HEK293 (cell line): ENCODE measurements around the gene GAS7.
A peak's percentile ranks its signal among the peaks of the same experiment; 100 is the strongest.

Experiments used
- CTCF ChIA-PET: fragments of 350-600 bp; formaldehyde crosslinking; extraction: SDS; loops from one replicate; lab custom pipeline; 2021; ENCODE audit warnings: antibody characterized with exemption; lab: Yijun Ruan, JAX
- POLR2A ChIA-PET: fragments of 300-600 bp; formaldehyde crosslinking; extraction: SDS; loops from one replicate; lab custom pipeline; 2020; ENCODE audit warnings: antibody characterized with exemption, inconsistent platforms; lab: Yijun Ruan, JAX
- H3K27ac ChIP-seq: fragments of 200-500 bp; sonication (Bioruptor generic); 2 replicates; pipeline ENCODE4 v1.5.1; 2014; ENCODE audit warnings: low read depth, low read length, control low read depth, inconsistent platforms; ENCODE audit errors: extremely low read depth
- H3K36me3 ChIP-seq, 2 experiments: fragments of 200-500 bp in 1 of 2; sonication (Bioruptor generic) in 1 of 2; 1 replicate in 1 of 2; 2 replicates in 1 of 2; pipeline ENCODE4 v1.5.1; 2014 to 2017; ENCODE audit warnings: inconsistent platforms in 2 of 2, low read length in 2 of 2; ENCODE audit not compliant: control insufficient read depth in 2 of 2, insufficient read depth in 1 of 2
- H3K4me1 ChIP-seq: fragments of 200-500 bp; sonication (Bioruptor generic); 2 replicates; pipeline ENCODE4 v1.5.1; 2014; ENCODE audit warnings: mild to moderate bottlenecking, low read length, inconsistent platforms; ENCODE audit not compliant: control insufficient read depth, insufficient read depth
- H3K4me3 ChIP-seq: 2 replicates; pipeline ENCODE4 v1.5.1; 2011; ENCODE audit warnings: low read depth, mild to moderate bottlenecking, control low read depth, low read length, moderate library complexity
- H3K9me3 ChIP-seq: fragments of 200-500 bp; sonication (Bioruptor generic); 2 replicates; pipeline ENCODE4 v1.5.1; 2014; ENCODE audit warnings: low read depth, low read length, inconsistent platforms; ENCODE audit not compliant: control insufficient read depth, insufficient read depth
- FEZF1 ChIP-seq: fragments of 450-650 bp; formaldehyde crosslinking; IDR thresholded peaks from 2 replicates; pipeline ENCODE4 v1.5.1; 2016; ENCODE audit warnings: missing biosample characterization, missing genetic modification characterization
- KLF1 ChIP-seq: fragments of 450-650 bp; formaldehyde crosslinking; IDR thresholded peaks from 2 replicates; pipeline ENCODE4 v1.5.1; 2016; ENCODE audit warnings: missing biosample characterization, missing genetic modification characterization
- KLF10 ChIP-seq: fragments of 450-650 bp; IDR thresholded peaks from 2 replicates; pipeline ENCODE4 v1.5.1; 2018; ENCODE audit warnings: missing biosample characterization, mild to moderate bottlenecking, missing genetic modification characterization
- KLF9 ChIP-seq: fragments of 450-650 bp; formaldehyde crosslinking; IDR thresholded peaks from 2 replicates; pipeline ENCODE4 v1.5.1; 2016; ENCODE audit warnings: missing biosample characterization, missing genetic modification characterization, low read depth
- OSR2 ChIP-seq: fragments of 450-650 bp; formaldehyde crosslinking; IDR thresholded peaks from 2 replicates; pipeline ENCODE4 v1.5.1; 2016; ENCODE audit warnings: missing biosample characterization, missing genetic modification characterization
- SCRT1 ChIP-seq: fragments of 450-650 bp; formaldehyde crosslinking; IDR thresholded peaks from 2 replicates; pipeline ENCODE4 v1.5.1; 2016; ENCODE audit warnings: missing biosample characterization, missing genetic modification characterization, borderline replicate concordance
- TRIM28 ChIP-seq: IDR thresholded peaks from 2 replicates; pipeline ENCODE4 v1.6.1; 2011; ENCODE audit warnings: low read length, control low read depth, borderline replicate concordance
- YY1 ChIP-seq: fragments of 450-650 bp; formaldehyde crosslinking; IDR thresholded peaks from 2 replicates; pipeline ENCODE4 v1.5.1; 2018; ENCODE audit warnings: missing biosample characterization, missing genetic modification characterization
- ZBTB17 ChIP-seq: fragments of 450-650 bp; formaldehyde crosslinking; IDR thresholded peaks from 2 replicates; pipeline ENCODE4 v1.5.1; 2016; ENCODE audit warnings: missing biosample characterization, missing genetic modification characterization
- ZBTB20 ChIP-seq: fragments of 450-650 bp; formaldehyde crosslinking; IDR thresholded peaks from 2 replicates; pipeline ENCODE4 v1.5.1; 2016; ENCODE audit warnings: missing biosample characterization, missing genetic modification characterization
- ZFHX2 ChIP-seq: fragments of 450-650 bp; formaldehyde crosslinking; conservative IDR thresholded peaks from 2 replicates; pipeline ENCODE4 v1.5.1; 2016; ENCODE audit warnings: missing biosample characterization, missing genetic modification characterization
- ZIC2 ChIP-seq: fragments of 450-650 bp; formaldehyde crosslinking; IDR thresholded peaks from 2 replicates; pipeline ENCODE4 v1.5.1; 2016; ENCODE audit warnings: missing biosample characterization, missing genetic modification characterization
- ZNF146 ChIP-seq: fragments of 450-650 bp; formaldehyde crosslinking; IDR thresholded peaks from 2 replicates; pipeline ENCODE4 v1.5.1; 2016; ENCODE audit warnings: missing biosample characterization, missing genetic modification characterization
- ZNF341 ChIP-seq: fragments of 450-650 bp; formaldehyde crosslinking; IDR thresholded peaks from 2 replicates; pipeline ENCODE4; 2016; ENCODE audit warnings: low read depth, missing biosample characterization, missing genetic modification characterization
- ZNF366 ChIP-seq: fragments of 450-650 bp; formaldehyde crosslinking; conservative IDR thresholded peaks from 2 replicates; pipeline ENCODE4 v1.5.1; 2016; ENCODE audit warnings: missing biosample characterization, missing genetic modification characterization
- ZNF48 ChIP-seq: fragments of 450-650 bp; formaldehyde crosslinking; IDR thresholded peaks from 2 replicates; pipeline ENCODE4 v1.5.1; 2016; ENCODE audit warnings: missing biosample characterization, missing genetic modification characterization
- ZNF513 ChIP-seq: fragments of 450-650 bp; IDR thresholded peaks from 2 replicates; pipeline ENCODE4 v1.5.1; 2018; ENCODE audit warnings: missing biosample characterization, missing genetic modification characterization
- ZNF521 ChIP-seq: fragments of 450-650 bp; formaldehyde crosslinking; IDR thresholded peaks from 2 replicates; pipeline ENCODE4 v1.5.1; 2017; ENCODE audit warnings: missing biosample characterization, mild to moderate bottlenecking, missing genetic modification characterization
- ZNF658 ChIP-seq: fragments of 450-650 bp; formaldehyde crosslinking; IDR thresholded peaks from 2 replicates; pipeline ENCODE4; 2016; ENCODE audit warnings: missing biosample characterization, missing genetic modification characterization
- ZNF670 ChIP-seq: fragments of 450-650 bp; formaldehyde crosslinking; IDR thresholded peaks from 2 replicates; pipeline ENCODE4 v1.5.1; 2016; ENCODE audit warnings: missing biosample characterization, missing genetic modification characterization, low read depth
- ZNF792 ChIP-seq: fragments of 450-650 bp; formaldehyde crosslinking; IDR thresholded peaks from 2 replicates; pipeline ENCODE4 v1.5.1; 2016; ENCODE audit warnings: missing biosample characterization, missing genetic modification characterization
- TF ChIP-seq, protein P1 (sequence below): fragments of 450-650 bp; formaldehyde crosslinking; IDR thresholded peaks from 2 replicates; pipeline ENCODE4 v1.5.1; 2016; ENCODE audit warnings: missing biosample characterization, missing genetic modification characterization
- TF ChIP-seq, protein P2 (sequence below): fragments of 450-650 bp; formaldehyde crosslinking; IDR thresholded peaks from 2 replicates; pipeline ENCODE4 v1.5.1; 2016; ENCODE audit warnings: missing biosample characterization, missing genetic modification characterization, borderline replicate concordance
- TF ChIP-seq, protein P3 (sequence below): IDR thresholded peaks from 2 replicates; pipeline ENCODE4 v1.6.1; 2011; ENCODE audit warnings: mild to moderate bottlenecking, low read depth, low read length, borderline replicate concordance
- TF ChIP-seq, protein P4 (sequence below): fragments of 450-650 bp; formaldehyde crosslinking; IDR thresholded peaks from 2 replicates; pipeline ENCODE4 v1.5.1; 2016; ENCODE audit warnings: missing biosample characterization, missing genetic modification characterization

The GAS7 gene

DNA sequence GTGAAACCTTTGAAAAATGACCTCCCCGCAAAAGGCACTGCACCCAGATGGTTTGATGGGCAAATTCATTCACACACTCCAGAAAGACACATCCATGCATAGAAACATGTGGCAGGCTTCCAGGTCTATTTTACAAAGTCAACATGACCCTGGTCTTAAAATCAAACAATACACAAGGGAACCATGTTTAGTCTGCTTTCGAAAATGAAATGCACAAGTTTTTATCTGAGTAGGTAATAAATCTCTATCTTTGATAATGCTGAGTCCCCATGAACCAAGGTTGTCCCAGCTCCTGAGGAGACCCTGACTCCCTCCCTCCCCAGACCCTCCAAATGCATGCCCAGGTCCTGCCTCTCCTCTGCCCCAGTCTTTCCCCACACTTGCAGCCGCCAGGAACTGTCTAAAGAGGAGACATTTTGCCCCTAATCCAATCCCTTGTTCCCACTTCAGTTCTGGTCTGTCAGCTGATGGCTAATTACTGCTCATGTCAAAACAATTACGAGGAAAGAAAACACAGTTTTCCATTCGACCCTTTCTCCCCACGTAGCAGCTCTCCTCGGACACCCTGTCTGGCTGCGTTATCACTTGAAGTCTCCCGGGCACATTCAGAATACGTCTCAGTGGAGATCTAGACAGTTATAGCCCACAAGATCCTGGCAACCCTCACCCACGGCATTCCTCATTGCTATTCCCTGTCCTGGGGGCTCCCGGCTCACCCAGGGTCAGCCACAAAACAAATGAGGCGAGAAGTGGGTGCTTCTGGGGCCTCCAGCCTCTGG, 224.5 kb downstream of the GAS7 start (continued):
- TF ChIP-seq, protein P1, sequence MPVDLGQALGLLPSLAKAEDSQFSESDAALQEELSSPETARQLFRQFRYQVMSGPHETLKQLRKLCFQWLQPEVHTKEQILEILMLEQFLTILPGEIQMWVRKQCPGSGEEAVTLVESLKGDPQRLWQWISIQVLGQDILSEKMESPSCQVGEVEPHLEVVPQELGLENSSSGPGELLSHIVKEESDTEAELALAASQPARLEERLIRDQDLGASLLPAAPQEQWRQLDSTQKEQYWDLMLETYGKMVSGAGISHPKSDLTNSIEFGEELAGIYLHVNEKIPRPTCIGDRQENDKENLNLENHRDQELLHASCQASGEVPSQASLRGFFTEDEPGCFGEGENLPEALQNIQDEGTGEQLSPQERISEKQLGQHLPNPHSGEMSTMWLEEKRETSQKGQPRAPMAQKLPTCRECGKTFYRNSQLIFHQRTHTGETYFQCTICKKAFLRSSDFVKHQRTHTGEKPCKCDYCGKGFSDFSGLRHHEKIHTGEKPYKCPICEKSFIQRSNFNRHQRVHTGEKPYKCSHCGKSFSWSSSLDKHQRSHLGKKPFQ (tag by site-specific recombination), result no peak
- peak; percentile 87 for TF ChIP-seq FEZF1 (tag by site-specific recombination)
- TF ChIP-seq, protein P2, sequence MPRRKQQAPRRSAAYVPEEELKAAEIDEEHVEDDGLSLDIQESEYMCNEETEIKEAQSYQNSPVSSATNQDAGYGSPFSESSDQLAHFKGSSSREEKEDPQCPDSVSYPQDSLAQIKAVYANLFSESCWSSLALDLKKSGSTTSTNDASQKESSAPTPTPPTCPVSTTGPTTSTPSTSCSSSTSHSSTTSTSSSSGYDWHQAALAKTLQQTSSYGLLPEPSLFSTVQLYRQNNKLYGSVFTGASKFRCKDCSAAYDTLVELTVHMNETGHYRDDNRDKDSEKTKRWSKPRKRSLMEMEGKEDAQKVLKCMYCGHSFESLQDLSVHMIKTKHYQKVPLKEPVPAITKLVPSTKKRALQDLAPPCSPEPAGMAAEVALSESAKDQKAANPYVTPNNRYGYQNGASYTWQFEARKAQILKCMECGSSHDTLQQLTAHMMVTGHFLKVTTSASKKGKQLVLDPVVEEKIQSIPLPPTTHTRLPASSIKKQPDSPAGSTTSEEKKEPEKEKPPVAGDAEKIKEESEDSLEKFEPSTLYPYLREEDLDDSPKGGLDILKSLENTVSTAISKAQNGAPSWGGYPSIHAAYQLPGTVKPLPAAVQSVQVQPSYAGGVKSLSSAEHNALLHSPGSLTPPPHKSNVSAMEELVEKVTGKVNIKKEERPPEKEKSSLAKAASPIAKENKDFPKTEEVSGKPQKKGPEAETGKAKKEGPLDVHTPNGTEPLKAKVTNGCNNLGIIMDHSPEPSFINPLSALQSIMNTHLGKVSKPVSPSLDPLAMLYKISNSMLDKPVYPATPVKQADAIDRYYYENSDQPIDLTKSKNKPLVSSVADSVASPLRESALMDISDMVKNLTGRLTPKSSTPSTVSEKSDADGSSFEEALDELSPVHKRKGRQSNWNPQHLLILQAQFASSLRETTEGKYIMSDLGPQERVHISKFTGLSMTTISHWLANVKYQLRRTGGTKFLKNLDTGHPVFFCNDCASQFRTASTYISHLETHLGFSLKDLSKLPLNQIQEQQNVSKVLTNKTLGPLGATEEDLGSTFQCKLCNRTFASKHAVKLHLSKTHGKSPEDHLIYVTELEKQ (tag by site-specific recombination), result peak; percentile 20; the same call in 1 of the 2 replicates
- no peak for TF ChIP-seq KLF10
- TF ChIP-seq ZNF513 (tag by site-specific recombination), result no peak
- peak; percentile 47; the same call in 1 of the 2 replicates for TF ChIP-seq ZBTB20 (tag by site-specific recombination)

DNA sequence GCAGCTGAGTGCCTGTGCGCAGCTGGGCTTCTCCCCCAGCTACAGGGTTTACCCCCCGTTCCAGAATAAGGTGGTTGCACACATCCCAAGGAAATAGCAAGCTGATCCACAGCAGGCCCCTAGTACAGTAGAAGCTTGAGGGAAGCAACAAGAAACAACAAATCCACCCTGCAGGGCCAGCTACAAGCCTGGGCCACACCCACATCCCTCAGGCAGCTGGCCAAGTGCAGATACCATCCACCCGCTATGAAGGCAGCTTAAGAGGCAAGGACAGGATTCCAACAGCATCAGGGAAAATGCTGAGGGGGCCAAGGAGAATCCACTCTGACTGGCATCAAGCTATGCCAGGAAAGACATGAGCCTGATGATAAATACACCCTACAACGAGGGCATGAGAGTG, 226.4 kb downstream of the GAS7 start:
- no peaks in the 10 kb centered on the region for H3K36me3 ChIP-seq
- H3K27ac ChIP-seq, result peak overlapping the region; percentile 60; the same call in 1 of the 2 replicates
- ChIA-PET CTCF (interaction anchor here (0.7 to 10.9 kb wide), 6 partner anchors 9 to 355 kb away, joined by 3 to 135 read pairs (median 8); no protein-coding TSS in a partner anchor), POLR2A (interaction anchor here (1.2 kb wide), 1 partner anchor 13 kb away, joined by 3 read pairs; no protein-coding TSS in a partner anchor)
- H3K4me1 ChIP-seq, result peaks cover 25% of the 10 kb centered on the region
- H3K4me3 ChIP-seq, result no peak overlapping the region
- no peaks in the 10 kb centered on the region for H3K9me3 ChIP-seq
- TF ChIP-seq SCRT1 (tag by site-specific recombination), result no peak
- TF ChIP-seq ZNF670, result no peak
- no peak for TF ChIP-seq ZNF48 (tag by site-specific recombination)
- TF ChIP-seq KLF1 (tag by site-specific recombination), result peak; percentile 83
- no peak for TF ChIP-seq ZNF521
- peak; percentile 81 for TF ChIP-seq ZIC2 (tag by site-specific recombination)
- TF ChIP-seq, protein P3, sequence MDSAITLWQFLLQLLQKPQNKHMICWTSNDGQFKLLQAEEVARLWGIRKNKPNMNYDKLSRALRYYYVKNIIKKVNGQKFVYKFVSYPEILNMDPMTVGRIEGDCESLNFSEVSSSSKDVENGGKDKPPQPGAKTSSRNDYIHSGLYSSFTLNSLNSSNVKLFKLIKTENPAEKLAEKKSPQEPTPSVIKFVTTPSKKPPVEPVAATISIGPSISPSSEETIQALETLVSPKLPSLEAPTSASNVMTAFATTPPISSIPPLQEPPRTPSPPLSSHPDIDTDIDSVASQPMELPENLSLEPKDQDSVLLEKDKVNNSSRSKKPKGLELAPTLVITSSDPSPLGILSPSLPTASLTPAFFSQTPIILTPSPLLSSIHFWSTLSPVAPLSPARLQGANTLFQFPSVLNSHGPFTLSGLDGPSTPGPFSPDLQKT, result no peak
- no peak for TF ChIP-seq ZNF366 (tag by site-specific recombination)
- TF ChIP-seq ZFHX2, result 0 out of 2 replicates have a peak, but pooled peaks have one; percentile 23
- no peak for TF ChIP-seq ZNF658 (tag by site-specific recombination)
- TF ChIP-seq ZNF341 (tag by site-specific recombination), result no peak
- no peak for TF ChIP-seq OSR2 (tag by site-specific recombination)
- no peak for TF ChIP-seq YY1
- peak; percentile 90 for TF ChIP-seq KLF9 (tag by site-specific recombination)
- TF ChIP-seq, protein P4, sequence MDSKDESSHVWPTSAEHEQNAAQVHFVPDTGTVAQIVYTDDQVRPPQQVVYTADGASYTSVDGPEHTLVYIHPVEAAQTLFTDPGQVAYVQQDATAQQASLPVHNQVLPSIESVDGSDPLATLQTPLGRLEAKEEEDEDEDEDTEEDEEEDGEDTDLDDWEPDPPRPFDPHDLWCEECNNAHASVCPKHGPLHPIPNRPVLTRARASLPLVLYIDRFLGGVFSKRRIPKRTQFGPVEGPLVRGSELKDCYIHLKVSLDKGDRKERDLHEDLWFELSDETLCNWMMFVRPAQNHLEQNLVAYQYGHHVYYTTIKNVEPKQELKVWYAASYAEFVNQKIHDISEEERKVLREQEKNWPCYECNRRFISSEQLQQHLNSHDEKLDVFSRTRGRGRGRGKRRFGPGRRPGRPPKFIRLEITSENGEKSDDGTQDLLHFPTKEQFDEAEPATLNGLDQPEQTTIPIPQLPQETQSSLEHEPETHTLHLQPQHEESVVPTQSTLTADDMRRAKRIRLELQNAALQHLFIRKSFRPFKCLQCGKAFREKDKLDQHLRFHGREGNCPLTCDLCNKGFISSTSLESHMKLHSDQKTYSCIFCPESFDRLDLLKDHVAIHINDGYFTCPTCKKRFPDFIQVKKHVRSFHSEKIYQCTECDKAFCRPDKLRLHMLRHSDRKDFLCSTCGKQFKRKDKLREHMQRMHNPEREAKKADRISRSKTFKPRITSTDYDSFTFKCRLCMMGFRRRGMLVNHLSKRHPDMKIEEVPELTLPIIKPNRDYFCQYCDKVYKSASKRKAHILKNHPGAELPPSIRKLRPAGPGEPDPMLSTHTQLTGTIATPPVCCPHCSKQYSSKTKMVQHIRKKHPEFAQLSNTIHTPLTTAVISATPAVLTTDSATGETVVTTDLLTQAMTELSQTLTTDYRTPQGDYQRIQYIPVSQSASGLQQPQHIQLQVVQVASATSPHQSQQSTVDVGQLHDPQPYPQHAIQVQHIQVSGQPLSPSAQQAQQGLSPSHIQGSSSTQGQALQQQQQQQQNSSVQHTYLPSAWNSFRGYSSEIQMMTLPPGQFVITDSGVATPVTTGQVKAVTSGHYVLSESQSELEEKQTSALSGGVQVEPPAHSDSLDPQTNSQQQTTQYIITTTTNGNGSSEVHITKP (tag by site-specific recombination), result peak; percentile 66
- peak; percentile 86 for TF ChIP-seq ZBTB17
- no peak for TF ChIP-seq TRIM28
- TF ChIP-seq ZBTB20 (tag by site-specific recombination), result peak; percentile 84
- TF ChIP-seq ZNF792, result no peak
- TF ChIP-seq ZNF146, result no peak
